Gastrocnemius medialis (tissue), 4 donors: ENCODE results near the gene LTBP1.

Source experiments
- CTCF ChIP-seq, 5 experiments: fragments of 450-650 bp in 3 of 5; fragments of 200-600 bp in 2 of 5; sonication (generic) in 2 of 5; IDR thresholded peaks in 4 of 5; conservative IDR thresholded peaks in 1 of 5; 1 replicate in 4 of 5; 2 replicates in 1 of 5; pipeline ENCODE4 v1.5.1; 2016 to 2019; ENCODE audit warnings: antibody characterized with exemption in 5 of 5, mild to moderate bottlenecking in 3 of 5, moderate library complexity in 3 of 5
- POLR2A ChIP-seq, 2 donors: fragments of 450-650 bp; IDR thresholded peaks; one replicate each; pipeline ENCODE4 v1.6.1; 2017; ENCODE audit warnings: antibody characterized with exemption in 2 of 2, mild to moderate bottlenecking in 2 of 2, moderate library complexity in 2 of 2

DNA sequence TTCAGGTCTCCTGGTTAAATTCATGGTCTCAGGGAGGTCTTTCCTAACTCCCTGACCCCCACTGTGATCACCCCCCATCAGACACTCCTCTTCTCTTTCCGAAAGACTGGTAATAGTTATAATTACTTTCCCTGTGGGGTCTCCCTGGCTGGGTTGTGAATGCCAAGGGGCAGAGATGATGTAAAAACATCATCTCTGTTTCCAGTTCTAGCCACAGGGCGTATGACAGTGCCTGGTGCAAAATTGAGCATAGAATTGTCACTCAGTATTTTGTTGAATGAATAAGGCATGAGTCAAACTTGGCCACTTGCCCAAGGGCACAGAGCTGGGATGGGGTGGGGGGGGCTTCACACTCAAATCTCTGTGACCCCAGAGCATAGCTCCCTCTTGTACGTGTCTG is 65.2 kb downstream of the LTBP1 start:
- no peak for TF ChIP-seq POLR2A (IDR thresholded peaks at IDR 0.05)
- TF ChIP-seq CTCF (IDR thresholded peaks at IDR 0.05 in 4 of 5, conservative IDR thresholded peaks at IDR 0.05 in 1 of 5) = no peak
